ENCODE results near the gene PLCG2. TPM values are rescaled to one million over a fixed set of nuclear protein-coding genes. Genes with fewer than 3 reads are reported as not detected.
A peak's percentile ranks its signal among the peaks of the same experiment; 100 is the strongest.
"Not testable (repeated sequence)": the region's sequence is repeated elsewhere in the genome, so short reads cannot be mapped to it uniquely, and the experiment has no call there.

Gene PLCG2
- polyA plus RNA-seq, 2 of the 4 experiments (the other 2 are of a cell fraction), result 2.8 to 6.0 TPM

- H3K4me2 ChIP-seq, result no peak overlapping the region
- ChIA-PET POLR2A (no interaction called here), CTCF (interaction anchor here (2.2 kb wide), 1 partner anchor 297 kb away, joined by 13 read pairs; no protein-coding TSS in a partner anchor)
- 87% methylated on average over 3 of the region's 3 CpGs for WGBS (ENCODE audit: missing lambda C conversion rate)
- FAIRE-seq (no peak), DNase-seq (ENCODE audit: low read depth in 1 of 2, low spot score in 1 of 2) (no peak), ATAC-seq (no peak)
- H3K27ac ChIP-seq, result no peak overlapping the region
- TF ChIP-seq CTCF (IDR thresholded peaks at IDR 0.05), result no peak
- no peak for TF ChIP-seq KDM5A (IDR thresholded peaks at IDR 0.05)
- TF ChIP-seq RFX5 (IDR thresholded peaks at IDR 0.05), result no peak
- no peaks in the 10 kb centered on the region for H3K9me3 ChIP-seq
- no peak overlapping the region for H3K4me3 ChIP-seq
- H3K4me1 ChIP-seq, result no peaks in the 10 kb centered on the region
Measured at GRCh38 chr16:81933361-81933760, 154.3 kb downstream of the PLCG2 start.

- CTCF ChIA-PET, result interaction anchor here (1.1 to 2.2 kb wide), 2 partner anchors 25 to 296 kb away, joined by 3 to 13 read pairs; no protein-coding TSS in a partner anchor
- POLR2A ChIA-PET, result not testable (repeated sequence)
Measured at GRCh38 chr16:81934711-81935110, 155.6 kb downstream of the PLCG2 start.

GRCh38 chr16:81936209-81937000 lies 157.3 kb downstream of the PLCG2 start:
- DNase-seq (ENCODE audit: low read depth in 1 of 2, low spot score in 1 of 2), result no peak
- no peak for ATAC-seq
- H3K4me3 ChIP-seq, result no peak overlapping the region
- no peak overlapping the region for H3K4me2 ChIP-seq
- peaks cover 6% of the 10 kb centered on the region; the same call in 2 of the 3 replicates for H3K4me1 ChIP-seq
- no peak overlapping the region for H3K27ac ChIP-seq
- TF ChIP-seq NFE2L2 (conservative IDR thresholded peaks at IDR 0.05; ENCODE audit: low read length), result no peak
- no peak for TF ChIP-seq RAD21 (conservative IDR thresholded peaks at IDR 0.05 in 1 of 2, IDR thresholded peaks at IDR 0.05 in 1 of 2)
- no peak for TF ChIP-seq ESRRA (IDR thresholded peaks at IDR 0.05; ENCODE audit: borderline replicate concordance, low read length)
- ChIA-PET CTCF (interaction anchor here (1.2 kb wide), 1 partner anchor 294 kb away, joined by 3 read pairs; no protein-coding TSS in a partner anchor), POLR2A (no interaction called here)
- H3K9me3 ChIP-seq, result no peaks in the 10 kb centered on the region
- no peak for FAIRE-seq
- WGBS (ENCODE audit: missing lambda C conversion rate), result 74% methylated on average over 23 of the region's 23 CpGs

More at GRCh38 chr16:81934711-81935110, 155.6 kb downstream of the PLCG2 start:
- H3K9me3 ChIP-seq; H3K4me3 ChIP-seq; H3K4me2 ChIP-seq; H3K4me1 ChIP-seq; ATAC-seq; H3K27ac ChIP-seq; DNase-seq (ENCODE audit: low read depth in 1 of 2, low spot score in 1 of 2); FAIRE-seq: not testable (repeated sequence)
- WGBS (ENCODE audit: missing lambda C conversion rate), result 75% methylated on average over 6 of the region's 6 CpGs

- Histone ChIP-seq H3K4me2 (no peak overlapping the region), H3K4me1 (peaks cover 6% of the 10 kb centered on the region; the same call in 2 of the 3 replicates), H3K9me3 (no peaks in the 10 kb centered on the region), H3K27ac (no peak overlapping the region), H3K4me3 (no peak overlapping the region)
- CTCF ChIA-PET, result interaction anchor here (1.2 kb wide), 1 partner anchor 293 kb away, joined by 3 read pairs; no protein-coding TSS in a partner anchor
- ATAC-seq, result no peak
- DNase-seq (ENCODE audit: low read depth in 1 of 2, low spot score in 1 of 2), result no peak
- 77% methylated on average over 13 of the region's 13 CpGs for WGBS (ENCODE audit: missing lambda C conversion rate)
- FAIRE-seq, result no peak
- TF ChIP-seq MAFK (IDR thresholded peaks at IDR 0.05; ENCODE audit: partially characterized antibody), result peak; percentile 86
- no peak for TF ChIP-seq KDM5A (IDR thresholded peaks at IDR 0.05)
- POLR2A ChIA-PET, result no interaction called here
Measured at GRCh38 chr16:81937305-81938038, 158.4 kb downstream of the PLCG2 start.

- 71% methylated on average over 17 of the region's 17 CpGs for WGBS (ENCODE audit: missing lambda C conversion rate)
- no peak for DNase-seq (ENCODE audit: low read depth in 1 of 2, low spot score in 1 of 2)
- TF ChIP-seq GATA3 (IDR thresholded peaks at IDR 0.05; ENCODE audit: borderline replicate concordance), result no peak
- TF ChIP-seq KDM5A (IDR thresholded peaks at IDR 0.05), result no peak
- TF ChIP-seq ESRRA (IDR thresholded peaks at IDR 0.05; ENCODE audit: borderline replicate concordance, low read length), result no peak
- no peak for TF ChIP-seq NFE2L2 (conservative IDR thresholded peaks at IDR 0.05; ENCODE audit: low read length)
- no peak for TF ChIP-seq ZFP36 (IDR thresholded peaks at IDR 0.05; ENCODE audit: borderline replicate concordance, partially characterized antibody)
- TF ChIP-seq TFCP2L1 (CRISPR knock-in tag; IDR thresholded peaks at IDR 0.05), result no peak
- no peak for TF ChIP-seq NR3C1 (IDR thresholded peaks at IDR 0.05)
- Histone ChIP-seq H3K27ac (no peak overlapping the region), H3K4me3 (no peak overlapping the region), H3K9me3 (no peaks in the 10 kb centered on the region), H3K4me1 (peaks cover 6% of the 10 kb centered on the region; the same call in 2 of the 3 replicates), H3K4me2 (no peak overlapping the region)
- POLR2A ChIA-PET, result interaction anchor here (0.5 kb wide), 1 partner anchor 185 kb away, joined by 3 read pairs; no protein-coding TSS in a partner anchor
- no peak for FAIRE-seq
- no peak for ATAC-seq
- CTCF ChIA-PET, result interaction anchor here (1.1 to 6.8 kb wide), 3 partner anchors 12 to 291 kb away, joined by 4 to 94 read pairs (median 4); no protein-coding TSS in a partner anchor
Measured at GRCh38 chr16:81938326-81939163, 159.5 kb downstream of the PLCG2 start.
